Stimulated activated CD8-positive, alpha-beta memory T cell treated with anti-CD3 and anti-CD28 coated beads, Interleukin-7, amount 100 ng/mL, for 48 hours (primary cell): ENCODE measurements around the gene DPH5.

Experiments
- DNase-seq, 2 donors: peaks; one replicate each; pipeline ENCODE4 v3.0.0-alpha.2; 2020; ENCODE audit warnings: low read depth in 1 of 2; ENCODE audit errors: extremely low read depth in 1 of 2

DPH5 gene

DNA sequence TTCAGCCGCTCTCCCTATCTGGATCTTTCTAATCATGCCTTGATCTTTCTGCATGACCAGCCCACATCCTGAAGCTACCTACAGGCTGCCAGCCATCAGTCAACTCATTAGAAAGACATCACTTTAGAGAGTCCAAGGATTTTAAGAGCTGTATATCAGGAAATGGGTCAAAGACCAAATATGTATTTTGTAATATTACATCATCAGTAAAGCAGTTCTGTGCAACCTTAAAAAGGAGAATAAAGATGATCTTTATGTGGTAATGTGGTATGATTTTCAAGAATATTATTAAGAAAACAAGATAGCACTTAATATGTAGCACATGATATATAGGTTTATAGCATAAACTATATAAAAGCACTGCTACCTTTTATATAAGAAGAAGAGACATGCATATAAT is 82.1 kb downstream of the DPH5 start:
- no peak for DNase-seq

DNA sequence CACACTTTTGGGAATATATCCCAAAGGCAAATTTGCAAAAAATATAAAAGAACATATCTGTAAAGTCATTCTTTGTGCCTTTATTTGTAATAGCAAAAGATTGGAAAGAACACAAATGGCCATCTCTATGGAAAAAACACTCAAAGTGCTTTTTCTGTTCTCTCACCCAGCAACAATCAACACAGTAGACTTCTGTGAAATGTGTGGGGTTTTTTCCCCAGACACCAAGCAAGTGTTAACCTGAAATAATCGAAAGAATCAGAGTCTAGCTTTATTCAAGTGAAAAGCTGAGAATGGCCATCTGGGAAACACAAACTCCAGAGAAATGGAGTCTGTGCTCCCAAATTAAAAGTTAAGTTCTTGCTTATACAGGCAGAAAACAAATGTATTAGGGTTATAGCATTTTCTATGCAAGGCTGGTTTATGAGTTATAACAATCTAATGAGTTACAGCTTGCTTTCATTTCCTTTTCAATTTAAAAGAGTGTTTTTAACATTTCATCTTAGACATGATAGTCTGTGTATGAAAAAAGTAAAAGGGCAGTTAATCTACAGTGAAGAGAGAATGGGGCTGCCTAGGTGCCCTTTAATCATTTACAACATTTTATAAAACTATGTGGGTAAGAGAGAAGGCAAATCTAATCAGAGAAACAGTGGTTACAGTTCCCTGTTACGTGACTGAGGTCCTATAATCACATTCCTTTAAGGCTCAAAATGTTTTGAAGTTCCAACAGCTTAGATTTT is 83.1 kb downstream of the DPH5 start:
- no peak for DNase-seq

GRCh38 chr1:100941580-100942216 is 83.9 kb downstream of the DPH5 start:
- DNase-seq, result no peak

DNA sequence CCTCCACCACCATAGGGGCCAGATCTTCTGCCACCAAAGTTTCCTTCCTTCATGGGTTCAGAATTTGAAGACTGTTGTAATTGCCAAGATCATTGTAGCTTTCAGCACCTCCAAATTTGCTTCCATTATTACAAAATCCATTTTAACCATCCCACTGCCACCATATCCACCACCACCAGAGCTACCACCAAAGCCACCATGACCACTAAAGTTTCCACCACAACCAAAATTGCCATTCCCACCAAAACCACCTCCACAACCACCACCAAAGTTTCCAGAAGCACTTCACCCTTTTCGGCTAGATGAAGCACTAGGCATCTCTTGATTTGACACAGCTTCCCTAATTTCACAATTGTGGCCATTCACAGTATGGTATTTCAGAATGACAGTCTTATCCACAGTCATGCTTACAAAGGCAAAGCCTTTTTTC is 84.5 kb downstream of the DPH5 start:
- DNase-seq, result peak in 1 of 2 donors; percentile 33
